H9 (cell line): ENCODE results near the gene ARL13B. TPM values are rescaled to one million over a fixed set of nuclear protein-coding genes. Genes with fewer than 3 reads are reported as not detected.

ENCODE experiments used
- DNase-seq: peaks from one replicate; pipeline ENCODE4 v3.0.0-alpha.2; 2017
- H2AFZ ChIP-seq: one replicate; pipeline ENCODE4 v1.6.1; 2013; ENCODE audit warnings: mild to moderate bottlenecking, low read length, control low read depth, moderate library complexity
- H2AK5ac ChIP-seq: 2 replicates; pipeline ENCODE4 v1.6.1; 2013; ENCODE audit warnings: low read length, control low read depth, mixed read lengths; ENCODE audit not compliant: insufficient read length
- H2BK120ac ChIP-seq: one replicate; pipeline ENCODE4 v1.6.1; 2013; ENCODE audit warnings: low read depth, mild to moderate bottlenecking, low read length, control low read depth, inconsistent platforms; ENCODE audit not compliant: poor library complexity, severe bottlenecking
- H2BK12ac ChIP-seq: 2 replicates; pipeline ENCODE4 v1.6.1; 2013; ENCODE audit warnings: low read length, control low read depth, mixed read lengths, low read depth; ENCODE audit not compliant: insufficient read length
- H2BK15ac ChIP-seq: 2 replicates; pipeline ENCODE4 v1.6.1; 2013; ENCODE audit warnings: low read depth, low read length, control low read depth
- H2BK20ac ChIP-seq: one replicate; pipeline ENCODE4 v1.6.1; 2013; ENCODE audit warnings: low read depth, mild to moderate bottlenecking, low read length, control low read depth, inconsistent platforms; ENCODE audit not compliant: poor library complexity, severe bottlenecking
- H2BK5ac ChIP-seq: 2 replicates; pipeline ENCODE4 v1.6.1; 2013; ENCODE audit warnings: low read length, control low read depth, mixed read lengths; ENCODE audit not compliant: insufficient read length
- H3K14ac ChIP-seq: 2 replicates; pipeline ENCODE4 v1.6.1; 2013; ENCODE audit warnings: low read length, control low read depth; ENCODE audit not compliant: insufficient read depth
- H3K18ac ChIP-seq: 2 replicates; pipeline ENCODE4 v1.6.1; 2013; ENCODE audit warnings: low read depth, mild to moderate bottlenecking, mixed read lengths, low read length, control low read depth; ENCODE audit not compliant: insufficient read length
- H3K23ac ChIP-seq: 2 replicates; pipeline ENCODE4 v1.6.1; 2013; ENCODE audit warnings: low read length, control low read depth, mixed read lengths, low read depth; ENCODE audit not compliant: insufficient read length
- H3K23me2 ChIP-seq: 2 replicates; pipeline ENCODE4 v1.6.1; 2013; ENCODE audit warnings: low read depth, mild to moderate bottlenecking, mixed read lengths, low read length, control low read depth; ENCODE audit not compliant: insufficient read length, poor library complexity, severe bottlenecking
- H3K27ac ChIP-seq: 2 replicates; pipeline ENCODE4 v1.5.1; 2013; ENCODE audit warnings: low read length, control low read depth, mixed read lengths, low read depth; ENCODE audit not compliant: insufficient read length
- H3K27me3 ChIP-seq: 2 replicates; pipeline ENCODE4 v1.6.1; 2013; ENCODE audit warnings: low read length, control low read depth, inconsistent platforms; ENCODE audit not compliant: insufficient read depth
- H3K4ac ChIP-seq: 2 replicates; pipeline ENCODE4 v1.6.1; 2013; ENCODE audit warnings: low read depth, mild to moderate bottlenecking, control low read depth, inconsistent platforms, low read length, moderate library complexity
- H3K4me1 ChIP-seq: 2 replicates; pipeline ENCODE4 v1.6.1; 2013; ENCODE audit warnings: low read length, control low read depth, inconsistent platforms; ENCODE audit not compliant: insufficient read depth
- H3K4me2 ChIP-seq: 2 replicates; pipeline ENCODE4 v1.6.1; 2013; ENCODE audit warnings: low read length, control low read depth, mixed read lengths; ENCODE audit not compliant: insufficient read length, insufficient read depth
- H3K56ac ChIP-seq: 2 replicates; pipeline ENCODE4 v1.6.1; 2013; ENCODE audit warnings: low read depth, mild to moderate bottlenecking, mixed read lengths, low read length, control low read depth; ENCODE audit not compliant: insufficient read length
- H3K79me1 ChIP-seq: 2 replicates; pipeline ENCODE4 v1.6.1; 2013; ENCODE audit warnings: low read depth, mild to moderate bottlenecking, moderate library complexity, low read length, control low read depth, inconsistent platforms; ENCODE audit not compliant: insufficient read depth, poor library complexity, severe bottlenecking
- H3K79me2 ChIP-seq: 2 replicates; pipeline ENCODE4 v1.6.1; 2013; ENCODE audit warnings: low read length, control low read depth, inconsistent platforms; ENCODE audit not compliant: insufficient read depth
- H3K9ac ChIP-seq: 2 replicates; pipeline ENCODE4 v1.6.1; 2013; ENCODE audit warnings: low read length, control low read depth, mixed read lengths; ENCODE audit not compliant: insufficient read length; ENCODE audit errors: extremely low read depth
- H3K9me3 ChIP-seq: one replicate; pipeline ENCODE4 v1.6.1; 2013; ENCODE audit warnings: low read depth, low read length, inconsistent platforms; ENCODE audit not compliant: control insufficient read depth
- H3T11ph ChIP-seq: one replicate; pipeline ENCODE4 v1.6.1; 2013; ENCODE audit warnings: mild to moderate bottlenecking, low read length, control low read depth, inconsistent platforms
- H4K20me1 ChIP-seq: one replicate; pipeline ENCODE4 v1.6.1; 2013; ENCODE audit not compliant: control insufficient read depth, insufficient read length, insufficient read depth
- H4K5ac ChIP-seq: 2 replicates; pipeline ENCODE4 v1.6.1; 2013; ENCODE audit warnings: low read depth, mild to moderate bottlenecking, mixed read lengths, low read length, control low read depth; ENCODE audit not compliant: insufficient read length
- H4K8ac ChIP-seq: replicated peaks from 2 replicates; pipeline ENCODE4 v1.6.1; 2013; ENCODE audit warnings: low read length, control low read depth, mixed read lengths, low read depth; ENCODE audit not compliant: insufficient read length
- H4K91ac ChIP-seq: 2 replicates; pipeline ENCODE4 v1.6.1; 2013; ENCODE audit warnings: low read depth, mild to moderate bottlenecking, moderate library complexity, mixed read lengths, low read length, control low read depth; ENCODE audit not compliant: insufficient read length
- H3K27ac Mint-ChIP-seq, 3 experiments: 2 replicates in 2 of 3; 3 replicates in 1 of 3; pipeline ENCODE4 v1.8.0; 2020 to 2021; ENCODE audit warnings: mixed read lengths in 3 of 3, mild to moderate bottlenecking in 1 of 3, moderate library complexity in 1 of 3
- H3K27me3 Mint-ChIP-seq: 2 replicates; pipeline ENCODE4 v1.8.0; 2021; ENCODE audit warnings: low read depth, mild to moderate bottlenecking, moderate library complexity, mixed read lengths
- H3K36me3 Mint-ChIP-seq, 3 experiments: 2 replicates in 2 of 3; 3 replicates in 1 of 3; pipeline ENCODE4 v1.8.0; 2020 to 2021; ENCODE audit warnings: low read depth in 3 of 3, mixed read lengths in 3 of 3; ENCODE audit not compliant: insufficient read depth in 1 of 3
- H3K4me1 Mint-ChIP-seq, 2 experiments: 2 replicates each; pipeline ENCODE4 v1.8.0; 2020; ENCODE audit warnings: mixed read lengths in 2 of 2
- H3K4me3 Mint-ChIP-seq, 2 experiments: 2 replicates in 1 of 2; 3 replicates in 1 of 2; pipeline ENCODE4 v1.8.0; 2020 to 2021; ENCODE audit warnings: mild to moderate bottlenecking in 2 of 2, mixed read lengths in 2 of 2, moderate library complexity in 1 of 2
- H3K9me3 Mint-ChIP-seq, 2 experiments: 2 replicates in 1 of 2; 3 replicates in 1 of 2; pipeline ENCODE4 v1.8.0; 2020; ENCODE audit warnings: mild to moderate bottlenecking in 2 of 2, mixed read lengths in 2 of 2, moderate library complexity in 1 of 2
- CTCF ChIP-seq: fragments of 200-600 bp; sonication (generic); conservative IDR thresholded peaks from 3 replicates; pipeline ENCODE4 v1.8.0; 2021; ENCODE audit warnings: antibody characterized with exemption, mild to moderate bottlenecking
- WGBS: extraction: QIAGEN DNeasy Blood & Tissue Kit; methylation state at CpG from one replicate; pipeline ENCODE4 v1.1.7; 2013; ENCODE audit warnings: missing lambda C conversion rate, low lambda C conversion rate, mixed read lengths; ENCODE audit not compliant: insufficient read length; ENCODE audit errors: extremely low coverage; 5-methylcytosine and 5-hydroxymethylcytosine counted together
- total RNA-seq: library from RNA; stranded (reverse); gene quantifications from 2 replicates; pipeline ENCODE4 v1.2.1, GENCODE V29; 2021

The ARL13B gene
- total RNA-seq, 1 experiment from 2014 or later = 7.9 TPM

- H3K27me3 ChIP-seq = no peaks in the 10 kb centered on the region
- peaks cover 4% of the 10 kb centered on the region for H3K79me1 ChIP-seq
- H3K27ac ChIP-seq = no peak overlapping the region
- no CpG with 5 or more reads among the region's 6 CpGs for WGBS
- H2BK20ac ChIP-seq = no peak overlapping the region
- no peak overlapping the region for H3K56ac ChIP-seq
- H2BK5ac ChIP-seq = no peak overlapping the region
- no peak overlapping the region for H2AK5ac ChIP-seq
- no peaks in the 10 kb centered on the region; the same call in none of the 2 replicates for H3K4me1 ChIP-seq
- DNase-seq = no peak
- no peak overlapping the region for H2BK12ac ChIP-seq
- Mint-ChIP-seq H3K27ac (no peak overlapping the region), H3K4me1 (peaks cover 5 to 8% of the 10 kb centered on the region in 2 experiments), H3K36me3 (peaks cover 8 to 15% (median 9%) of the 10 kb centered on the region in 3 experiments; a peak in 6 of 7 replicates), H3K9me3 (peaks cover 0 to 2% of the 10 kb centered on the region in 2 experiments; a peak in 1 of 5 replicates), H3K27me3 (no peaks in the 10 kb centered on the region), H3K4me3 (no peak overlapping the region)
- H4K8ac ChIP-seq = no peak overlapping the region
- no peak overlapping the region for H3K4me2 ChIP-seq
- H3K23ac ChIP-seq = no peak overlapping the region
- H3K79me2 ChIP-seq = no peaks in the 10 kb centered on the region; the same call in 1 of the 2 replicates
- H3T11ph ChIP-seq = no peak overlapping the region
- H2BK15ac ChIP-seq = no peak overlapping the region
- H3K18ac ChIP-seq = no peak overlapping the region
- no peak overlapping the region for H4K91ac ChIP-seq
- no peaks in the 10 kb centered on the region for H3K9me3 ChIP-seq
- H3K14ac ChIP-seq = no peak overlapping the region
- H3K9ac ChIP-seq = no peak overlapping the region
- H2AFZ ChIP-seq = no peak overlapping the region
- no peak overlapping the region for H3K4ac ChIP-seq
- H4K20me1 ChIP-seq = no peaks in the 10 kb centered on the region
- H3K23me2 ChIP-seq = peaks cover 8% of the 10 kb centered on the region
- H2BK120ac ChIP-seq = no peak overlapping the region
- TF ChIP-seq CTCF = no peak
- no peak overlapping the region for H4K5ac ChIP-seq
These were observed 86.8 kb downstream of the ARL13B start for GRCh38 chr3:94066506-94067500.
